IMR-90 (cell line): ENCODE measurements around the gene COL25A1. TPM values are rescaled to one million over a fixed set of nuclear protein-coding genes. Genes with fewer than 3 reads are reported as not detected.

ENCODE experiments used
- ATAC-seq: fragments of 200-7000 bp; cut with Tn5 transposase; 2 replicates; pipeline ENCODE4 v1.9.1; 2020; ENCODE audit warnings: low read depth, mild to moderate bottlenecking, moderate library complexity
- BruUV-seq: library from RNA; stranded (reverse); fragments of 400-500 nt; replicated peaks from 2 replicates; lab custom pipeline; 2021; lab: Mats Ljungman, UMichigan
- CTCF ChIA-PET: fragments of 300-600 bp; formaldehyde crosslinking; extraction: SDS; loops from one replicate; lab custom pipeline; 2021; ENCODE audit warnings: antibody characterized with exemption; lab: Yijun Ruan, JAX
- POLR2A ChIA-PET: fragments of 300-600 bp; sonication (Branson Sonifier 250); formaldehyde crosslinking; loops from one replicate; lab custom pipeline; 2022; ENCODE audit warnings: antibody characterized with exemption; ENCODE audit not compliant: unreplicated experiment; lab: Charles Lee
- DNase-seq: peaks from one replicate; pipeline ENCODE4 v3.0.0; 2013
- H2AFZ ChIP-seq: replicated peaks from 2 replicates; pipeline ENCODE3; 2013; ENCODE audit warnings: low read length, mild to moderate bottlenecking; ENCODE audit not compliant: poor library complexity
- H2AK5ac ChIP-seq: 2 replicates; pipeline ENCODE4 v1.6.1; 2013; ENCODE audit warnings: low read depth, low read length, inconsistent platforms
- H2AK9ac ChIP-seq: replicated peaks from 2 replicates; pipeline ENCODE3; 2013; ENCODE audit warnings: mild to moderate bottlenecking, low read depth, low read length, moderate library complexity; ENCODE audit not compliant: poor library complexity
- H2BK120ac ChIP-seq: 2 replicates; pipeline ENCODE4 v1.6.1; 2013; ENCODE audit warnings: low read depth, low read length, inconsistent platforms
- H2BK15ac ChIP-seq: 3 replicates; pipeline ENCODE4 v1.6.1; 2013; ENCODE audit warnings: low read depth, low read length, inconsistent platforms
- H2BK20ac ChIP-seq: 2 replicates; pipeline ENCODE4 v1.6.1; 2013; ENCODE audit warnings: low read depth, mild to moderate bottlenecking, inconsistent platforms, low read length, moderate library complexity
- H2BK5ac ChIP-seq: 2 replicates; pipeline ENCODE4 v1.6.1; 2013; ENCODE audit warnings: mild to moderate bottlenecking, low read depth, low read length, inconsistent platforms; ENCODE audit not compliant: poor library complexity, severe bottlenecking
- H3K14ac ChIP-seq: replicated peaks from 2 replicates; pipeline ENCODE4 v1.6.1; 2013; ENCODE audit warnings: low read depth, low read length, inconsistent platforms
- H3K18ac ChIP-seq: 2 replicates; pipeline ENCODE4 v1.6.1; 2013; ENCODE audit warnings: low read depth, low read length, control low read depth
- H3K23ac ChIP-seq: 2 replicates; pipeline ENCODE4 v1.6.1; 2013; ENCODE audit warnings: low read depth, low read length, inconsistent platforms
- H3K27ac ChIP-seq: 2 replicates; pipeline ENCODE4 v1.5.1; 2013; ENCODE audit warnings: mild to moderate bottlenecking, control low read depth, low read length; ENCODE audit not compliant: insufficient read depth
- H3K27me3 ChIP-seq: 2 replicates; pipeline ENCODE4 v1.6.1; 2013; ENCODE audit warnings: low read length; ENCODE audit not compliant: control insufficient read depth, insufficient read depth
- H3K36me3 ChIP-seq: 2 replicates; pipeline ENCODE4 v1.6.1; 2013; ENCODE audit warnings: low read length, mixed read lengths; ENCODE audit not compliant: control insufficient read depth, insufficient read depth
- H3K4ac ChIP-seq: 2 replicates; pipeline ENCODE4 v1.6.1; 2013; ENCODE audit warnings: low read depth, low read length, inconsistent platforms
- H3K4me1 ChIP-seq: 2 replicates; pipeline ENCODE4 v1.6.1; 2013; ENCODE audit warnings: low read length, mixed read lengths; ENCODE audit not compliant: control insufficient read depth, insufficient read depth
- H3K4me2 ChIP-seq: 2 replicates; pipeline ENCODE4 v1.6.1; 2013; ENCODE audit warnings: low read depth, mild to moderate bottlenecking, control low read depth, low read length, moderate library complexity
- H3K4me3 ChIP-seq: 2 replicates; pipeline ENCODE4 v1.5.1; 2013; ENCODE audit warnings: low read depth, mild to moderate bottlenecking, control low read depth, low read length, moderate library complexity; ENCODE audit not compliant: insufficient read depth
- H3K56ac ChIP-seq: 2 replicates; pipeline ENCODE4 v1.6.1; 2013; ENCODE audit warnings: low read length, inconsistent platforms; ENCODE audit not compliant: insufficient read depth; ENCODE audit errors: extremely low read depth
- H3K79me1 ChIP-seq, 2 experiments: 2 replicates each; pipeline ENCODE4 v1.6.1; 2013; ENCODE audit warnings: low read length in 2 of 2, inconsistent platforms in 1 of 2, low read depth in 1 of 2
- H3K9ac ChIP-seq: 2 replicates; pipeline ENCODE4 v1.6.1; 2013; ENCODE audit warnings: low read depth, low read length, control low read depth
- H3K9me1 ChIP-seq: 2 replicates; pipeline ENCODE4 v1.6.1; 2013; ENCODE audit warnings: low read length, inconsistent platforms; ENCODE audit not compliant: insufficient read depth
- H3K9me3 ChIP-seq: 2 replicates; pipeline ENCODE4 v1.6.1; 2013; ENCODE audit warnings: low read length; ENCODE audit not compliant: control insufficient read depth, insufficient read depth
- H4K20me1 ChIP-seq: 2 replicates; pipeline ENCODE4 v1.6.1; 2013; ENCODE audit warnings: low read length, inconsistent platforms; ENCODE audit not compliant: insufficient read depth
- H4K5ac ChIP-seq: 2 replicates; pipeline ENCODE4 v1.6.1; 2013; ENCODE audit warnings: mild to moderate bottlenecking, low read depth, low read length, control low read depth
- H4K8ac ChIP-seq, 2 experiments: 2 replicates each; pipeline ENCODE4 v1.6.1; 2013; ENCODE audit warnings: low read depth in 2 of 2, low read length in 2 of 2, control low read depth in 1 of 2, inconsistent platforms in 1 of 2
- H4K91ac ChIP-seq: 2 replicates; pipeline ENCODE4 v1.6.1; 2013; ENCODE audit warnings: low read depth, low read length, inconsistent platforms; ENCODE audit not compliant: insufficient read depth
- BHLHE40 ChIP-seq: fragments of 150-350 bp; IDR thresholded peaks from 2 replicates; pipeline ENCODE4 v1.6.1; 2016; ENCODE audit warnings: mild to moderate bottlenecking, low read depth, low read length
- CEBPB ChIP-seq: IDR thresholded peaks from 2 replicates; pipeline ENCODE4 v1.6.1; 2012; ENCODE audit warnings: low read depth, low read length, improper control_type of control experiment
- CHD1 ChIP-seq: IDR thresholded peaks from 2 replicates; pipeline ENCODE4 v1.6.1; 2012; ENCODE audit warnings: low read depth, low read length, improper control_type of control experiment
- CTCF ChIP-seq: conservative IDR thresholded peaks from 2 replicates; pipeline ENCODE4 v1.5.1; 2012; ENCODE audit warnings: mild to moderate bottlenecking, low read depth, low read length, improper control_type of control experiment
- FOS ChIP-seq: fragments of 150-350 bp; IDR thresholded peaks from 2 replicates; pipeline ENCODE4 v1.6.1; 2016; ENCODE audit warnings: low read depth, low read length
- MAFK ChIP-seq: IDR thresholded peaks from 2 replicates; pipeline ENCODE4 v1.6.1; 2012; ENCODE audit warnings: low read depth, low read length, improper control_type of control experiment
- MAZ ChIP-seq: IDR thresholded peaks from 2 replicates; pipeline ENCODE4 v1.6.1; 2012; ENCODE audit warnings: low read depth, mild to moderate bottlenecking, low read length, improper control_type of control experiment, moderate library complexity, borderline replicate concordance
- MXI1 ChIP-seq: IDR thresholded peaks from 2 replicates; pipeline ENCODE4 v1.6.1; 2012; ENCODE audit warnings: low read depth, mild to moderate bottlenecking, low read length, moderate library complexity, borderline replicate concordance
- NFE2L2 ChIP-seq: fragments of 150-350 bp; IDR thresholded peaks from 2 replicates; pipeline ENCODE4 v1.6.1; 2016; ENCODE audit warnings: low read depth, mild to moderate bottlenecking, low read length
- POLR2A ChIP-seq: IDR thresholded peaks from 2 replicates; pipeline ENCODE4 v1.6.1; 2012; ENCODE audit warnings: mild to moderate bottlenecking, low read depth, low read length
- RAD21 ChIP-seq: IDR thresholded peaks from 2 replicates; pipeline ENCODE4 v1.6.1; 2012; ENCODE audit warnings: low read length, improper control_type of control experiment
- RCOR1 ChIP-seq: IDR thresholded peaks from 2 replicates; pipeline ENCODE4 v1.6.1; 2012; ENCODE audit warnings: mild to moderate bottlenecking, low read length, improper control_type of control experiment; ENCODE audit not compliant: insufficient replicate concordance
- RFX5 ChIP-seq: IDR thresholded peaks from 2 replicates; pipeline ENCODE4 v1.8.0; 2012; ENCODE audit warnings: low read depth, mild to moderate bottlenecking, low read length, moderate library complexity
- SMC3 ChIP-seq: fragments of 150-350 bp; IDR thresholded peaks from 2 replicates; pipeline ENCODE4 v1.6.1; 2016; ENCODE audit warnings: low read depth, mild to moderate bottlenecking, antibody characterized with exemption, low read length, moderate library complexity
- USF2 ChIP-seq: fragments of 150-350 bp; IDR thresholded peaks from 2 replicates; pipeline ENCODE4 v1.6.1; 2017; ENCODE audit warnings: mild to moderate bottlenecking, antibody characterized with exemption, low read length, low read depth
- WGBS, 2 experiments: methylation state at CpG; one replicate each; pipeline versions ENCODE4 v1.1.5 to v1.1.7; 2013; ENCODE audit warnings: missing lambda C conversion rate in 2 of 2; ENCODE audit not compliant: insufficient read length in 1 of 2; ENCODE audit errors: extremely low coverage in 2 of 2; 5-methylcytosine and 5-hydroxymethylcytosine counted together
- dilution Hi-C: fragments of 300-500 bp; cut with HindIII; formaldehyde crosslinking; loops from one replicate; pipeline ENCODE4 v1.14.3; 2018; ENCODE audit warnings: low sequenced_read_pairs; ENCODE audit not compliant: unreplicated experiment
- in situ Hi-C: fragments of 300-500 bp; cut with MboI; formaldehyde crosslinking; loops from 3 replicates; pipeline ENCODE4 v1.14.3; 2019; ENCODE audit warnings: low sequenced_read_pairs, inconsistent platforms, mixed read lengths
- intact Hi-C: fragments of 100-400 bp; cut with micrococcal nuclease; formaldehyde crosslinking; loops from 2 replicates; pipeline ENCODE4 v1.10.0; 2022
- polyA plus RNA-seq, 3 experiments: library from polyadenylated mRNA; depleted of rRNA; stranded (reverse); fragments of >200 nt; gene quantifications; 2 replicates each; pipeline ENCODE4 v1.2.3, GENCODE V29; 2012; ENCODE audit warnings: low replicate concordance in 1 of 3
- total RNA-seq: library from RNA; depleted of rRNA; stranded (reverse); fragments of >200 nt; gene quantifications from 2 replicates; pipeline ENCODE4 v1.2.3, GENCODE V29; 2012
- TF ChIP-seq, protein P1 (sequence below): fragments of 150-350 bp; IDR thresholded peaks from 2 replicates; pipeline ENCODE4 v1.6.1; 2016; ENCODE audit warnings: low read depth, mild to moderate bottlenecking, low read length, moderate library complexity, borderline replicate concordance

Gene COL25A1
- total and polyA plus RNA-seq, 2 of the 4 experiments (the other 2 are of a cell fraction), result under 0.01 to 0.05 TPM

GRCh38 chr4:108799306-108799705 is 503.2 kb downstream of the COL25A1 start:
- dilution Hi-C loops, result no loop called here
- H3K23ac ChIP-seq, result no peak overlapping the region

More at GRCh38 chr4:108799306-108799705, 503.2 kb downstream of the COL25A1 start:
- CTCF ChIA-PET, result interaction anchor here (0.9 kb wide), 1 partner anchor 16 kb away, joined by 3 read pairs; no protein-coding TSS in a partner anchor
- H3K18ac ChIP-seq, result no peak overlapping the region
- H3K14ac ChIP-seq, result no peak overlapping the region
- H3K4me1 ChIP-seq, result no peaks in the 10 kb centered on the region
- DNase-seq (no peak), ATAC-seq (no peak)
- in situ Hi-C loops (no loop called here), intact Hi-C loops (no loop called here)
- H3K4me3 ChIP-seq, result no peak overlapping the region
- no peak overlapping the region for H2AK5ac ChIP-seq
- H2BK15ac ChIP-seq, result no peak overlapping the region
- H3K4ac ChIP-seq, result no peak overlapping the region
- no TSS peak for BruUV-seq
- H3K27me3 ChIP-seq, result peaks cover 2% of the 10 kb centered on the region; the same call in 1 of the 2 replicates
- H3K27ac ChIP-seq, result no peak overlapping the region
- no peak overlapping the region for H2BK20ac ChIP-seq
- no peaks in the 10 kb centered on the region for H3K9me1 ChIP-seq
- 100% methylated on average over 1 of the region's 5 CpGs; no CpG with 5 or more reads in 1 of the 2 experiments for WGBS, 2 experiments
- H3K9ac ChIP-seq, result no peak overlapping the region
- TF ChIP-seq RCOR1 (no peak), RAD21 (no peak), MAZ (no peak), MXI1 (no peak), MAFK (no peak), SMC3 (no peak), BHLHE40 (no peak), CTCF (no peak), CEBPB (no peak), NFE2L2 (no peak), POLR2A (no peak), FOS (no peak), RFX5 (no peak), USF2 (no peak), CHD1 (no peak)
- TF ChIP-seq, protein P1, sequence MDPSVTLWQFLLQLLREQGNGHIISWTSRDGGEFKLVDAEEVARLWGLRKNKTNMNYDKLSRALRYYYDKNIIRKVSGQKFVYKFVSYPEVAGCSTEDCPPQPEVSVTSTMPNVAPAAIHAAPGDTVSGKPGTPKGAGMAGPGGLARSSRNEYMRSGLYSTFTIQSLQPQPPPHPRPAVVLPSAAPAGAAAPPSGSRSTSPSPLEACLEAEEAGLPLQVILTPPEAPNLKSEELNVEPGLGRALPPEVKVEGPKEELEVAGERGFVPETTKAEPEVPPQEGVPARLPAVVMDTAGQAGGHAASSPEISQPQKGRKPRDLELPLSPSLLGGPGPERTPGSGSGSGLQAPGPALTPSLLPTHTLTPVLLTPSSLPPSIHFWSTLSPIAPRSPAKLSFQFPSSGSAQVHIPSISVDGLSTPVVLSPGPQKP, result no peak
- H4K20me1 ChIP-seq, result no peaks in the 10 kb centered on the region
- no peaks in the 10 kb centered on the region for H3K9me3 ChIP-seq
- H4K8ac ChIP-seq, result no peak overlapping the region
- no peak overlapping the region for H2AFZ ChIP-seq
- H2BK5ac ChIP-seq, result no peak overlapping the region
- H2BK120ac ChIP-seq, result no peak overlapping the region
- H3K36me3 ChIP-seq, result no peaks in the 10 kb centered on the region
- H2AK9ac ChIP-seq, result no peak overlapping the region
- no peak overlapping the region for H3K4me2 ChIP-seq
- no peak overlapping the region for H3K56ac ChIP-seq
- H4K5ac ChIP-seq, result no peak overlapping the region
- no peaks in the 10 kb centered on the region for H3K79me1 ChIP-seq
- no peak overlapping the region for H4K91ac ChIP-seq
- POLR2A ChIA-PET, result no interaction called here
